WTC11 (cell line): ENCODE data around the gene SLC25A12. TPM values are rescaled to one million over a fixed set of nuclear protein-coding genes. Genes with fewer than 3 reads are reported as not detected.

Experiments used
- ATAC-seq: fragments of 200-7000 bp; cut with Tn5 transposase; 2 replicates; pipeline ENCODE4 v1.10.0; 2021; ENCODE audit warnings: mild to moderate bottlenecking, moderate library complexity
- CTCF ChIA-PET: fragments of 300-600 bp; sonication (Branson Sonifier 250); formaldehyde crosslinking; loops from one replicate; lab custom pipeline; 2021; ENCODE audit warnings: antibody characterized with exemption; lab: Charles Lee
- POLR2A ChIA-PET: fragments of 350-600 bp; sonication (Branson Sonifier 250); formaldehyde crosslinking; loops from one replicate; lab custom pipeline; 2021; ENCODE audit warnings: antibody characterized with exemption; lab: Charles Lee
- DNase-seq: peaks from one replicate; pipeline ENCODE4 v3.0.0; 2021; ENCODE audit warnings: low spot score
- H3K27ac Mint-ChIP-seq: 2 replicates; pipeline ENCODE4 v1.8.0; 2021; ENCODE audit warnings: mixed read lengths
- H3K27me3 Mint-ChIP-seq: 2 replicates; pipeline ENCODE4 v1.8.0; 2021; ENCODE audit warnings: low read depth, mild to moderate bottlenecking, moderate library complexity, mixed read lengths
- H3K36me3 Mint-ChIP-seq: 2 replicates; pipeline ENCODE4 v1.8.0; 2021; ENCODE audit warnings: mixed read lengths
- H3K4me1 Mint-ChIP-seq: 2 replicates; pipeline ENCODE4 v1.8.0; 2022; ENCODE audit warnings: mixed read lengths
- H3K4me3 Mint-ChIP-seq: 2 replicates; pipeline ENCODE4 v1.8.0; 2021; ENCODE audit warnings: mild to moderate bottlenecking, moderate library complexity, mixed read lengths
- H3K9me3 Mint-ChIP-seq: 2 replicates; pipeline ENCODE4 v1.8.0; 2021; ENCODE audit warnings: mixed read lengths
- CTCF ChIP-seq: fragments of 200-600 bp; IDR thresholded peaks from 2 replicates; pipeline ENCODE4 v1.8.0; 2022; ENCODE audit warnings: antibody characterized with exemption
- EMX1 ChIP-seq: fragments of 250-450 bp; sonication (Bioruptor Pico); IDR thresholded peaks from 2 replicates; pipeline ENCODE4 v1.8.0; 2021; ENCODE audit warnings: mild to moderate bottlenecking
- ESRRA ChIP-seq: sonication (generic); formaldehyde crosslinking; IDR thresholded peaks from 2 replicates; pipeline ENCODE4 v1.8.1; 2022; ENCODE audit warnings: mild to moderate bottlenecking, missing genetic modification reagents, borderline replicate concordance
- FOXP1 ChIP-seq: sonication (generic); formaldehyde crosslinking; IDR thresholded peaks from 2 replicates; pipeline ENCODE4 v1.8.0; 2022; ENCODE audit warnings: missing genetic modification reagents, mild to moderate bottlenecking, moderate library complexity, borderline replicate concordance
- GRHL2 ChIP-seq: fragments of 250-450 bp; sonication (Bioruptor Pico); IDR thresholded peaks from 2 replicates; pipeline ENCODE4 v1.8.0; 2022; ENCODE audit warnings: mild to moderate bottlenecking, moderate library complexity; ENCODE audit not compliant: insufficient replicate concordance, severe bottlenecking
- HMGXB4 ChIP-seq: sonication (generic); formaldehyde crosslinking; IDR thresholded peaks from 2 replicates; pipeline ENCODE4 v1.8.1; 2023; ENCODE audit warnings: mild to moderate bottlenecking, moderate library complexity, missing genetic modification reagents
- IRF1 ChIP-seq: sonication (generic); formaldehyde crosslinking; IDR thresholded peaks from 2 replicates; pipeline ENCODE4 v1.8.0; 2023; ENCODE audit warnings: missing genetic modification reagents
- IRF2 ChIP-seq: sonication (generic); formaldehyde crosslinking; IDR thresholded peaks from 2 replicates; pipeline ENCODE4 v1.8.0; 2022; ENCODE audit warnings: low read depth, missing genetic modification reagents, borderline replicate concordance
- NR1H2 ChIP-seq: sonication (generic); formaldehyde crosslinking; IDR thresholded peaks from 2 replicates; pipeline ENCODE4 v1.9.0; 2021; ENCODE audit warnings: mild to moderate bottlenecking, moderate library complexity, missing genetic modification reagents
- NR3C1 ChIP-seq: sonication (generic); formaldehyde crosslinking; conservative IDR thresholded peaks from 2 replicates; pipeline ENCODE4 v1.8.1; 2023; ENCODE audit warnings: low read depth, mild to moderate bottlenecking, missing genetic modification reagents
- RORB ChIP-seq: fragments of 250-450 bp; sonication (Bioruptor Pico); IDR thresholded peaks from 2 replicates; pipeline ENCODE4 v1.9.0; 2021; ENCODE audit warnings: mild to moderate bottlenecking
- SOX15 ChIP-seq: fragments of 250-450 bp; sonication (Bioruptor Pico); IDR thresholded peaks from 2 replicates; pipeline ENCODE4 v1.9.0; 2021; ENCODE audit warnings: mild to moderate bottlenecking
- TCF7 ChIP-seq: sonication (generic); formaldehyde crosslinking; IDR thresholded peaks from 2 replicates; pipeline ENCODE4 v1.8.0; 2022; ENCODE audit warnings: mild to moderate bottlenecking, low read depth, missing genetic modification reagents, moderate library complexity
- TP53 ChIP-seq: sonication (generic); formaldehyde crosslinking; IDR thresholded peaks from 2 replicates; pipeline ENCODE4 v1.8.1; 2023; ENCODE audit warnings: mild to moderate bottlenecking, missing genetic modification reagents
- USF2 ChIP-seq: sonication (generic); formaldehyde crosslinking; IDR thresholded peaks from 2 replicates; pipeline ENCODE4 v1.8.1; 2023; ENCODE audit warnings: mild to moderate bottlenecking, missing genetic modification reagents, moderate library complexity
- ZNF138 ChIP-seq: sonication (generic); formaldehyde crosslinking; conservative IDR thresholded peaks from 2 replicates; pipeline ENCODE4 v1.8.1; 2022; ENCODE audit warnings: mild to moderate bottlenecking, moderate library complexity, missing genetic modification reagents
- ZNF219 ChIP-seq: sonication (generic); formaldehyde crosslinking; IDR thresholded peaks from 2 replicates; pipeline ENCODE4 v1.8.0; 2023; ENCODE audit warnings: missing genetic modification reagents, mild to moderate bottlenecking, borderline replicate concordance
- ZNF281 ChIP-seq: sonication (generic); formaldehyde crosslinking; IDR thresholded peaks from 2 replicates; pipeline ENCODE4 v1.8.0; 2023; ENCODE audit warnings: mild to moderate bottlenecking, missing genetic modification reagents
- ZNF317 ChIP-seq: sonication (generic); formaldehyde crosslinking; IDR thresholded peaks from 2 replicates; pipeline ENCODE4 v1.8.1; 2023; ENCODE audit warnings: low read depth, mild to moderate bottlenecking, moderate library complexity, missing genetic modification reagents, borderline replicate concordance
- ZNF396 ChIP-seq: fragments of 250-450 bp; sonication (Bioruptor Pico); IDR thresholded peaks from 2 replicates; pipeline ENCODE4 v1.8.0; 2021; ENCODE audit warnings: mild to moderate bottlenecking, moderate library complexity, borderline replicate concordance
- total RNA-seq: library from RNA; stranded (reverse); gene quantifications from 3 replicates; pipeline ENCODE4 v1.2.3, GENCODE V29; 2021
- TF ChIP-seq, protein P1 (sequence below): sonication (generic); formaldehyde crosslinking; IDR thresholded peaks from 2 replicates; pipeline ENCODE4 v1.8.1; 2022; ENCODE audit warnings: low read depth, missing genetic modification reagents, borderline replicate concordance
- TF ChIP-seq, protein P2 (sequence below): sonication (generic); formaldehyde crosslinking; IDR thresholded peaks from 2 replicates; pipeline ENCODE4 v1.8.1; 2022; ENCODE audit warnings: missing genetic modification reagents, borderline replicate concordance

Gene SLC25A12
- total RNA-seq, 1 experiment from 2014 or later, result 9.0 TPM

- TF ChIP-seq, protein P1, sequence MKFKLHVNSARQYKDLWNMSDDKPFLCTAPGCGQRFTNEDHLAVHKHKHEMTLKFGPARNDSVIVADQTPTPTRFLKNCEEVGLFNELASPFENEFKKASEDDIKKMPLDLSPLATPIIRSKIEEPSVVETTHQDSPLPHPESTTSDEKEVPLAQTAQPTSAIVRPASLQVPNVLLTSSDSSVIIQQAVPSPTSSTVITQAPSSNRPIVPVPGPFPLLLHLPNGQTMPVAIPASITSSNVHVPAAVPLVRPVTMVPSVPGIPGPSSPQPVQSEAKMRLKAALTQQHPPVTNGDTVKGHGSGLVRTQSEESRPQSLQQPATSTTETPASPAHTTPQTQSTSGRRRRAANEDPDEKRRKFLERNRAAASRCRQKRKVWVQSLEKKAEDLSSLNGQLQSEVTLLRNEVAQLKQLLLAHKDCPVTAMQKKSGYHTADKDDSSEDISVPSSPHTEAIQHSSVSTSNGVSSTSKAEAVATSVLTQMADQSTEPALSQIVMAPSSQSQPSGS (CRISPR knock-in tag), result no peak
- no peak for TF ChIP-seq IRF1
- no peak for TF ChIP-seq USF2 (CRISPR knock-in tag)
- no peak for TF ChIP-seq TP53 (CRISPR knock-in tag)
- ChIA-PET POLR2A (no interaction called here), CTCF (no interaction called here)
- no peaks in the 10 kb centered on the region for H3K4me1 Mint-ChIP-seq
- no peak overlapping the region for H3K4me3 Mint-ChIP-seq
- peaks cover 17% of the 10 kb centered on the region for H3K36me3 Mint-ChIP-seq
- H3K27me3 Mint-ChIP-seq, result no peaks in the 10 kb centered on the region
- no peak overlapping the region for H3K27ac Mint-ChIP-seq
- ATAC-seq (no peak), DNase-seq (no peak)
- H3K9me3 Mint-ChIP-seq, result peaks cover 12% of the 10 kb centered on the region
Measured at GRCh38 chr2:171874517-171874916, 19.5 kb downstream of the SLC25A12 start.

- Mint-ChIP-seq H3K4me3 (no peak overlapping the region), H3K27ac (no peak overlapping the region), H3K4me1 (no peaks in the 10 kb centered on the region), H3K27me3 (no peaks in the 10 kb centered on the region), H3K9me3 (peaks cover 8% of the 10 kb centered on the region), H3K36me3 (peaks cover 19% of the 10 kb centered on the region)
- CTCF ChIA-PET, result no interaction called here
- DNase-seq (no peak), ATAC-seq (no peak)
- POLR2A ChIA-PET, result no interaction called here
- no peak for TF ChIP-seq IRF2 (CRISPR knock-in tag)
- TF ChIP-seq NR3C1 (CRISPR knock-in tag), result no peak
- TF ChIP-seq ZNF281 (CRISPR knock-in tag), result no peak
- no peak for TF ChIP-seq ZNF138 (CRISPR knock-in tag)
- TF ChIP-seq, protein P2, sequence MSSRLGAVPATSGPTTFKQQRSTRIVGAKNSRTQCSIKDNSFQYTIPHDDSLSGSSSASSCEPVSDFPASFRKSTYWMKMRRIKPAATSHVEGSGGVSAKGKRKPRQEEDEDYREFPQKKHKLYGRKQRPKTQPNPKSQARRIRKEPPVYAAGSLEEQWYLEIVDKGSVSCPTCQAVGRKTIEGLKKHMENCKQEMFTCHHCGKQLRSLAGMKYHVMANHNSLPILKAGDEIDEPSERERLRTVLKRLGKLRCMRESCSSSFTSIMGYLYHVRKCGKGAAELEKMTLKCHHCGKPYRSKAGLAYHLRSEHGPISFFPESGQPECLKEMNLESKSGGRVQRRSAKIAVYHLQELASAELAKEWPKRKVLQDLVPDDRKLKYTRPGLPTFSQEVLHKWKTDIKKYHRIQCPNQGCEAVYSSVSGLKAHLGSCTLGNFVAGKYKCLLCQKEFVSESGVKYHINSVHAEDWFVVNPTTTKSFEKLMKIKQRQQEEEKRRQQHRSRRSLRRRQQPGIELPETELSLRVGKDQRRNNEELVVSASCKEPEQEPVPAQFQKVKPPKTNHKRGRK (CRISPR knock-in tag), result no peak
- no peak for TF ChIP-seq GRHL2 (CRISPR knock-in tag)
- TF ChIP-seq NR1H2 (CRISPR knock-in tag), result no peak
- TF ChIP-seq FOXP1 (CRISPR knock-in tag), result no peak
- no peak for TF ChIP-seq HMGXB4
- TF ChIP-seq ESRRA (CRISPR knock-in tag), result no peak
- no peak for TF ChIP-seq RORB
- TF ChIP-seq USF2 (CRISPR knock-in tag), result no peak
- no peak for TF ChIP-seq CTCF
- TF ChIP-seq TP53 (CRISPR knock-in tag), result no peak
- no peak for TF ChIP-seq ZNF396 (CRISPR knock-in tag)
- no peak for TF ChIP-seq EMX1 (CRISPR knock-in tag)
- no peak for TF ChIP-seq SOX15 (CRISPR knock-in tag)
- no peak for TF ChIP-seq ZNF317 (CRISPR knock-in tag)
- TF ChIP-seq ZNF219, result no peak
- TF ChIP-seq TCF7 (CRISPR knock-in tag), result no peak
Measured at GRCh38 chr2:171864357-171864985, 29.6 kb downstream of the SLC25A12 start.
